ENCODE results near the gene PTGES2.

GRCh38 chr9:128162215-128163026, 34.9 kb upstream of the PTGES2 start:
- TF ChIP-seq, protein P1, sequence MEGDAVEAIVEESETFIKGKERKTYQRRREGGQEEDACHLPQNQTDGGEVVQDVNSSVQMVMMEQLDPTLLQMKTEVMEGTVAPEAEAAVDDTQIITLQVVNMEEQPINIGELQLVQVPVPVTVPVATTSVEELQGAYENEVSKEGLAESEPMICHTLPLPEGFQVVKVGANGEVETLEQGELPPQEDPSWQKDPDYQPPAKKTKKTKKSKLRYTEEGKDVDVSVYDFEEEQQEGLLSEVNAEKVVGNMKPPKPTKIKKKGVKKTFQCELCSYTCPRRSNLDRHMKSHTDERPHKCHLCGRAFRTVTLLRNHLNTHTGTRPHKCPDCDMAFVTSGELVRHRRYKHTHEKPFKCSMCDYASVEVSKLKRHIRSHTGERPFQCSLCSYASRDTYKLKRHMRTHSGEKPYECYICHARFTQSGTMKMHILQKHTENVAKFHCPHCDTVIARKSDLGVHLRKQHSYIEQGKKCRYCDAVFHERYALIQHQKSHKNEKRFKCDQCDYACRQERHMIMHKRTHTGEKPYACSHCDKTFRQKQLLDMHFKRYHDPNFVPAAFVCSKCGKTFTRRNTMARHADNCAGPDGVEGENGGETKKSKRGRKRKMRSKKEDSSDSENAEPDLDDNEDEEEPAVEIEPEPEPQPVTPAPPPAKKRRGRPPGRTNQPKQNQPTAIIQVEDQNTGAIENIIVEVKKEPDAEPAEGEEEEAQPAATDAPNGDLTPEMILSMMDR (IDR thresholded peaks at IDR 0.05), result no peak
- TF ChIP-seq POLR2A (IDR thresholded peaks at IDR 0.05), result no peak
